SK-N-SH (cell line): ENCODE measurements around the gene SPSB1.

Experiments
- POLR2AphosphoS5 ChIP-seq: IDR thresholded peaks from 2 replicates; pipeline ENCODE4 v1.6.1; 2012; ENCODE audit warnings: low read depth, low read length
- SIN3A ChIP-seq: IDR thresholded peaks from 2 replicates; pipeline ENCODE4 v1.6.1; 2012; ENCODE audit warnings: low read depth, mild to moderate bottlenecking, low read length, moderate library complexity, borderline replicate concordance

DNA sequence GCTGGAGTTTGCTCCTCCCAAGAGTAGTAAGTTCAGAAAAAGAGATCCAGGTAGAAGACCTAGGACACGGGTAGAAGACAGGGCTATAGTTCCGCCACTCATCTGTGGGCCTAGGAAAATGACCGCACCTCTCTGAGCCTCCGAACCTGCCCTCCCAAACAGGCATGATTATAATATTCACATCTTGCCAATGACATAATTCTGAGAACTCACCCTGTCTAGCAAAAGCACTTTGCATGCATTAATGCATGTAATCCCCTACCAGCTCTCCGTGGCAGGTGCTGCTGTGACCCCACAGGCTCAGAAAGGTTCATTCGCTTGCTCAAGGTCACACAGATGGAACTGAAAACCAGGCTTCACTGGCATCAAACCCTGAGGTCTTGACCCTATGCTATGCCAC is 88.0 kb downstream of the SPSB1 start:
- TF ChIP-seq POLR2AphosphoS5 (no peak), SIN3A (no peak)
